Measurements from ENCODE around the gene ALDH1L1.

GRCh38 chr3:126184465-126185000, 4.1 kb upstream of the ALDH1L1 start:
- TF ChIP-seq SP1 (CRISPR knock-in tag; conservative IDR thresholded peaks at IDR 0.05): no peak
- TF ChIP-seq MAX (CRISPR knock-in tag; IDR thresholded peaks at IDR 0.05): no peak
